K562 (cell line): Measurements from ENCODE around the gene TMEM95. TPM values are rescaled to one million over a fixed set of nuclear protein-coding genes. Genes with fewer than 3 reads are reported as not detected.

Source experiments
- MCM5 ChIP-seq: fragments of 450-650 bp; IDR thresholded peaks from 2 replicates; pipeline ENCODE4 v1.6.1; 2016; ENCODE audit warnings: low read depth
- ZNF318 ChIP-seq, 2 experiments: fragments of 450-650 bp; IDR thresholded peaks; 2 replicates each; pipeline ENCODE4 v1.6.1; 2016; ENCODE audit warnings: mild to moderate bottlenecking in 2 of 2, borderline replicate concordance in 1 of 2, low read depth in 1 of 2, moderate library complexity in 1 of 2
- polyA plus RNA-seq, 8 experiments: library from polyadenylated mRNA; depleted of rRNA in 4 of 8; stranded (reverse) in 5 of 8; unstranded in 3 of 8; fragments of >200 nt; fragmentation: Nextera tagmentation in 2 of 8; fragmentation: Illumina TruSeq in 1 of 8; extraction: Ambion mirVana in 2 of 8; extraction: Trizol in 1 of 8; gene quantifications; 2 replicates each; pipeline versions ENCODE4 v1.2.1 to v1.2.3, GENCODE V29; 2011 to 2014; ENCODE audit warnings: inconsistent platforms in 1 of 8, missing spikeins in 1 of 8
- total RNA-seq, 7 experiments: library from RNA; depleted of rRNA in 6 of 7; stranded (reverse); fragments of >200 nt in 6 of 7; fragmentation: Illumina TruSeq in 2 of 7; extraction: Trizol in 2 of 7; gene quantifications; 2 replicates each; pipeline versions ENCODE4 v1.2.1 to v1.2.3, GENCODE V29; 2011 to 2021; ENCODE audit warnings: low replicate concordance in 1 of 7

TMEM95 gene
- total and polyA plus RNA-seq, 9 of the 15 experiments (the other 6 are each of a cell fraction or from before 2014, with no cell fraction given): not detected

GRCh38 chr17:7355053-7355452, at the start of gene TMEM95 (continued):
- no peak for TF ChIP-seq ZNF318 (IDR thresholded peaks at IDR 0.05; ENCODE audit: borderline replicate concordance in 1 of 2, low read depth in 1 of 2)
- TF ChIP-seq MCM5: no peak
